Transverse colon (tissue), 4 donors: ENCODE measurements around the gene ADAM17. TPM values are rescaled to one million over a fixed set of nuclear protein-coding genes. Genes with fewer than 3 reads are reported as not detected.

Experiments used
- DNase-seq: peaks from one replicate; pipeline ENCODE4 v3.0.0-alpha.2; 2019
- H3K27ac ChIP-seq, 4 donors: fragments of 200-600 bp; sonication (generic); 2 replicates each; pipeline ENCODE4 v1.5.1; 2016 to 2018; ENCODE audit warnings: inconsistent platforms in 4 of 4
- H3K27me3 ChIP-seq: fragments of 200-600 bp; sonication (generic); 2 replicates; pipeline ENCODE4 v1.5.1; 2017; ENCODE audit warnings: inconsistent platforms
- H3K36me3 ChIP-seq, 4 donors: fragments of 200-600 bp; sonication (generic); 2 replicates each; pipeline ENCODE4 v1.5.1; 2017 to 2019; ENCODE audit warnings: inconsistent platforms in 4 of 4
- H3K4me1 ChIP-seq, 4 donors: fragments of 200-600 bp; sonication (generic); 2 replicates each; pipeline ENCODE4 v1.5.1; 2017 to 2020; ENCODE audit warnings: inconsistent platforms in 4 of 4
- H3K4me3 ChIP-seq, 4 donors: fragments of 200-600 bp; sonication (generic); 1 replicate in 1 of 4; 2 replicates in 3 of 4; pipeline versions ENCODE4 v1.5.1 to v1.6.1; 2017 to 2019; ENCODE audit warnings: inconsistent platforms in 4 of 4
- H3K9me3 ChIP-seq, 2 donors: fragments of 200-600 bp; sonication (generic); 2 replicates each; pipeline ENCODE4 v1.5.1; 2017 to 2019; ENCODE audit warnings: inconsistent platforms in 2 of 2
- CTCF ChIP-seq, 5 experiments: fragments of 200-600 bp in 3 of 5; fragments of 450-650 bp in 2 of 5; sonication (generic) in 3 of 5; IDR thresholded peaks; 1 replicate in 2 of 5; 2 replicates in 3 of 5; pipeline ENCODE4 v1.5.1; 2016 to 2017; ENCODE audit warnings: antibody characterized with exemption in 5 of 5, inconsistent platforms in 3 of 5, mild to moderate bottlenecking in 2 of 5, moderate library complexity in 1 of 5
- EP300 ChIP-seq: sonication (generic); formaldehyde crosslinking; IDR thresholded peaks from one replicate; pipeline ENCODE4 v1.6.1; 2017; ENCODE audit warnings: antibody characterized with exemption, low read depth
- POLR2A ChIP-seq: fragments of 450-650 bp; IDR thresholded peaks from one replicate; pipeline ENCODE4 v1.6.1; 2016; ENCODE audit warnings: antibody characterized with exemption, mild to moderate bottlenecking, moderate library complexity
- POLR2AphosphoS5 ChIP-seq, 3 donors: sonication (generic); formaldehyde crosslinking; IDR thresholded peaks; one replicate each; pipeline ENCODE4 v1.6.1; 2016; ENCODE audit warnings: antibody characterized with exemption in 3 of 3
- WGBS, 2 donors: methylation state at CpG; one replicate each; pipeline ENCODE4 v1.1.5; 2018; ENCODE audit warnings: low coverage in 1 of 2; 5-methylcytosine and 5-hydroxymethylcytosine counted together
- in situ Hi-C, 4 donors: fragments of 200-750 bp; cut with MboI; loops; one replicate each; pipeline versions ENCODE4 v1.15.0 to v1.15.1; 2017; ENCODE audit warnings: low sequenced_read_pairs in 3 of 4, low pct_ligation_motif_present in 1 of 4, low pct_unique_long_range_greater_than_20kb in 1 of 4
- intact Hi-C: fragments of 100-400 bp; cut with DNase I; formaldehyde crosslinking; loops from one replicate; pipeline ENCODE4 v1.15.1; 2023; ENCODE audit warnings: low total_unique reads
- total RNA-seq, 4 donors: library from RNA; depleted of rRNA; stranded (reverse); fragments of >200 nt; gene quantifications; one replicate each; pipeline ENCODE4 v1.1.0, GENCODE V29; 2016

Gene ADAM17
- total RNA-seq, 4 donors from 2014 or later = 11.2 to 36.4 (median 17.0) TPM

GRCh38 chr2:9471206-9471605 is 84.4 kb downstream of the ADAM17 start:
- intact Hi-C loops (no loop called here), in situ Hi-C loops (no loop called here)
- H3K27ac ChIP-seq = no peak overlapping the region
- H3K27me3 ChIP-seq = no peaks in the 10 kb centered on the region
- 90 to 91% methylated on average over 5 of the region's 5 CpGs for WGBS, 2 donors
- no peak for TF ChIP-seq POLR2AphosphoS5 (IDR thresholded peaks at IDR 0.05)
- no peak for TF ChIP-seq POLR2A
- no peak for TF ChIP-seq CTCF (IDR thresholded peaks at IDR 0.05)
- TF ChIP-seq EP300 = no peak
- no peak overlapping the region for H3K4me3 ChIP-seq
- DNase-seq = no peak
- H3K4me1 ChIP-seq = peaks cover 0 to 22% (median 15%) of the 10 kb centered on the region in 4 donors
- H3K36me3 ChIP-seq = no peaks in the 10 kb centered on the region
- no peaks in the 10 kb centered on the region for H3K9me3 ChIP-seq

- Histone ChIP-seq H3K4me3 (no peak overlapping the region), H3K4me1 (no peaks in the 10 kb centered on the region), H3K36me3 (no peaks in the 10 kb centered on the region), H3K9me3 (no peaks in the 10 kb centered on the region), H3K27ac (no peak overlapping the region), H3K27me3 (no peaks in the 10 kb centered on the region)
- in situ Hi-C loops (no loop called here), intact Hi-C loops (no loop called here)
- no peak for DNase-seq
- TF ChIP-seq CTCF (IDR thresholded peaks at IDR 0.05) (no peak), EP300 (no peak), POLR2A (no peak), POLR2AphosphoS5 (IDR thresholded peaks at IDR 0.05) (no peak)
- 88 to 93% methylated on average over 2 to 10 of the region's 10 CpGs for WGBS, 2 donors
Measured at GRCh38 chr2:9467687-9468086, 87.9 kb downstream of the ADAM17 start.

- H3K36me3 ChIP-seq = no peaks in the 10 kb centered on the region
- WGBS, 2 donors = 77 to 95% methylated on average over 24 to 42 of the region's 46 CpGs
- intact Hi-C loops = no loop called here
- H3K27ac ChIP-seq = no peak overlapping the region
- H3K4me3 ChIP-seq = no peak overlapping the region
- in situ Hi-C loops = no loop called here
- DNase-seq = no peak
- H3K4me1 ChIP-seq = no peaks in the 10 kb centered on the region
- TF ChIP-seq POLR2AphosphoS5 (IDR thresholded peaks at IDR 0.05) (no peak), CTCF (IDR thresholded peaks at IDR 0.05) (no peak), POLR2A (no peak), EP300 (no peak)
- H3K9me3 ChIP-seq = no peaks in the 10 kb centered on the region
- H3K27me3 ChIP-seq = no peaks in the 10 kb centered on the region
Measured at GRCh38 chr2:9466147-9466683, 89.4 kb downstream of the ADAM17 start.

GRCh38 chr2:9465170-9465569 is 90.5 kb downstream of the ADAM17 start:
- 67 to 83% methylated on average over 7 of the region's 7 CpGs for WGBS, 2 donors
- in situ Hi-C loops = no loop called here
- H3K36me3 ChIP-seq = no peaks in the 10 kb centered on the region

More at GRCh38 chr2:9465170-9465569, 90.5 kb downstream of the ADAM17 start:
- no peak for DNase-seq
- H3K27me3 ChIP-seq = no peaks in the 10 kb centered on the region
- no peak overlapping the region for H3K4me3 ChIP-seq
- H3K9me3 ChIP-seq = no peaks in the 10 kb centered on the region
- H3K27ac ChIP-seq = no peak overlapping the region
- TF ChIP-seq POLR2A (no peak), CTCF (IDR thresholded peaks at IDR 0.05) (no peak), EP300 (no peak), POLR2AphosphoS5 (IDR thresholded peaks at IDR 0.05) (no peak)
- intact Hi-C loops = no loop called here
- H3K4me1 ChIP-seq = no peaks in the 10 kb centered on the region
